Fibroblast of the aortic adventitia (primary cell): ENCODE measurements around the gene OVCA2. TPM values are rescaled to one million over a fixed set of nuclear protein-coding genes. Genes with fewer than 3 reads are reported as not detected.
A peak's percentile ranks its signal among the peaks of the same experiment; 100 is the strongest.

Experiments
- DNase-seq: peaks from one replicate; pipeline ENCODE4 v3.0.0-alpha.2; 2010; ENCODE audit warnings: low read depth
- H3K4me3 ChIP-seq: 2 replicates; pipeline ENCODE4 v1.5.1; 2011; ENCODE audit warnings: low read depth, mild to moderate bottlenecking, control low read depth, low read length, moderate library complexity
- total RNA-seq: library from RNA; depleted of rRNA; stranded (reverse); fragments of >200 nt; gene quantifications from 2 replicates; pipeline ENCODE4 v1.2.3, GENCODE V29; 2012; ENCODE audit warnings: low replicate concordance
- TF ChIP-seq, protein P1 (sequence below): IDR thresholded peaks from 2 replicates; pipeline ENCODE4 v1.5.1; 2011; ENCODE audit warnings: mild to moderate bottlenecking, low read length, control low read depth, inconsistent platforms; ENCODE audit not compliant: insufficient read depth

Gene OVCA2
- total RNA-seq, 1 donor: 38.8 TPM

DNA sequence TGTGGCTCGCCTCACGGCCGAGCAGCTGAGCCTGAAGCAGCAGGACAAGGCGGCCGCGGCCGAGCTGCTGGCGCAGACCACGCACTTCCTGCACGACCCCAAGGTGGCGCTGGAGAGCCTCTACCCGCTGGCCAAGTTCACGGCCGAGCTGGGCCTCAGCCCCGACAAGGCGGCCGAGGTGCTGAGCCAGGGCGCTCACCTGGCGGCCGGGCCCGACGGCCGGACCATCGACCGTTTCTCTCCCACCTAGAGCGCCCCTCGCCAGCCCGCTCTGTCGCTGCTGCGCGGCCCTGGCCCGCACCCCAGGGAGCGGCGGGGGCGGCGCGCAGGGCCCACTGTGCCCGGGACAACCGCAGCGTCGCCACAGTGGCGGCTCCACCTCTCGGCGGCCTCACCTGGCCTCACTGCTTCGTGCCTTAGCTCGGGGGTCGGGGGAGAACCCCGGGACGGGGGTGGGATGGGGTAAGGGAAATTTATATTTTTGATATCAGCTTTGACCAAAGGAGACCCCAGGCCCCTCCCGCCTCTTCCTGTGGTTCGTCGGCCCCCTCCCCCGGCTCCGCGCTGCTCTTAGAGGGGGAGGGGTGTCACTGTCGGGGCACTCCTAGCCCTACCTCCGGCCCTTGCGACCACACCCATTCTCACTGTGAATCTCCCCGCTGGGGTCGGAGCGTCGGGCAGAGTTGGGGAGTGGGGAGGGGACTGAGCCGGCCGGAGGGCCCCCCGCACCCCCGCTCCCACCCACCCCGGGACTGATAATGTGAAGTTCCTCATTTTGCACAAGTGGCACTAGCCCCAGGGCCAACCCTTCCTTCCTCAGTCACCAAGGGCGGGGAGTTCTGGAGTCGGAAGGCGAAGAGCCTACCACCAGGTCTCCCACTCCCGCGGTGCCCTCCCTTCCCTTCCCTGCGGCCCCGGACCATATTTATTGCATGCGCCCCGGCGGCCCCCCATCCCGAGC lies 17.0 kb downstream of the OVCA2 start:
- TF ChIP-seq, protein P1, sequence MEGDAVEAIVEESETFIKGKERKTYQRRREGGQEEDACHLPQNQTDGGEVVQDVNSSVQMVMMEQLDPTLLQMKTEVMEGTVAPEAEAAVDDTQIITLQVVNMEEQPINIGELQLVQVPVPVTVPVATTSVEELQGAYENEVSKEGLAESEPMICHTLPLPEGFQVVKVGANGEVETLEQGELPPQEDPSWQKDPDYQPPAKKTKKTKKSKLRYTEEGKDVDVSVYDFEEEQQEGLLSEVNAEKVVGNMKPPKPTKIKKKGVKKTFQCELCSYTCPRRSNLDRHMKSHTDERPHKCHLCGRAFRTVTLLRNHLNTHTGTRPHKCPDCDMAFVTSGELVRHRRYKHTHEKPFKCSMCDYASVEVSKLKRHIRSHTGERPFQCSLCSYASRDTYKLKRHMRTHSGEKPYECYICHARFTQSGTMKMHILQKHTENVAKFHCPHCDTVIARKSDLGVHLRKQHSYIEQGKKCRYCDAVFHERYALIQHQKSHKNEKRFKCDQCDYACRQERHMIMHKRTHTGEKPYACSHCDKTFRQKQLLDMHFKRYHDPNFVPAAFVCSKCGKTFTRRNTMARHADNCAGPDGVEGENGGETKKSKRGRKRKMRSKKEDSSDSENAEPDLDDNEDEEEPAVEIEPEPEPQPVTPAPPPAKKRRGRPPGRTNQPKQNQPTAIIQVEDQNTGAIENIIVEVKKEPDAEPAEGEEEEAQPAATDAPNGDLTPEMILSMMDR: peak; percentile 82
- DNase-seq: peak; percentile 86
- peak overlapping the region; percentile 72 for H3K4me3 ChIP-seq

GRCh38 chr17:2059547-2060384 lies 17.9 kb downstream of the OVCA2 start:
- TF ChIP-seq, protein P1: no peak
- H3K4me3 ChIP-seq: peak overlapping the region; percentile 72
- no peak for DNase-seq

DNA sequence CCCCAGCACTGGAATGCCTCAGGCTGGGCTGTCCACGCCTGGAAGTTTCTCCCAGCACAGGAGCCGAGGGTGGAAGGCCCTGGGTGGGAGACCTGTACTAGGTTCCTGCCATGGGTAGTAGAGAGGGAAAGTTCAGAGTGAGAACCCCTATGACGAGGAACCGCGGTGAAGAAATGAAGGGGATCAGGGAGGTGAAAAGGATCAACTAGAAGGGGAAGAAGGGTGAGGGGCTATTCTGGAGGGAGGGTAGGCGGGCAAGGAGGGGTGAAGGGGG lies 18.5 kb downstream of the OVCA2 start:
- no peak overlapping the region for H3K4me3 ChIP-seq
- no peak for DNase-seq
- TF ChIP-seq, protein P1: no peak

- no peak for DNase-seq
- TF ChIP-seq, protein P1: no peak
- H3K4me3 ChIP-seq: no peak overlapping the region
Measured at GRCh38 chr17:2060681-2061440, 19.0 kb downstream of the OVCA2 start.

DNA sequence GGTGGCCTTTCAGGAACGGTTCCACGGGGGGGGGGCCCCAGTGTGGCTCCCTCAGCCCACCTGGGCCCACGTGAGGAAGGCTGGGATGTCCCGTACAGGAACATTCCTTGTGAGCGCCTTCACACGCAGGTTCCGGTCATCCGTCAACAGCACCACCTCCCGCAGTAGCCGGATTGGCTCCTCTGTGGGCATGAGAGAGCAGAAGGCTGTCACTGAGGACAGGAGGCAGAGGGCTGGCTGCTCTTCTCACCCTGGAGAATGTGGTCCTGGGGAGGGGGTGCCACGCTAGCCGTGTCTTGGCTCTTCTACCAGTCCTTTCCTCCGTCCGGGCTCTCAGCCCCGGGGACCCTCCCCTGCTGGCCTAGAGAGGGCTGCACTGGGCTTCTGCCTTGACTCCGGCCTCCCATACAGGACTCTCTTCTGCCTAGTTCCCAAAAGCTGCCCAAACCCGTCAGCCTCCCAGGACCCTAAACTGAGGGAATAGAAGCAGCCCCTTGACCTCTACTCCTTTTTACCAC lies 19.7 kb downstream of the OVCA2 start:
- no peak for DNase-seq
- no peak overlapping the region for H3K4me3 ChIP-seq
- TF ChIP-seq, protein P1: no peak

GRCh38 chr17:2062571-2063183 lies 20.9 kb downstream of the OVCA2 start:
- DNase-seq: peak; percentile 53
- TF ChIP-seq, protein P1: no peak

More at GRCh38 chr17:2062571-2063183, 20.9 kb downstream of the OVCA2 start:
- no peak overlapping the region for H3K4me3 ChIP-seq
